CD4-positive, alpha-beta T cell (primary cell): ENCODE results near the gene UBA52. TPM values are rescaled to one million over a fixed set of nuclear protein-coding genes. Genes with fewer than 3 reads are reported as not detected.

Source experiments
- ATAC-seq: fragments of 200-7000 bp; cut with Tn5 transposase; one replicate; pipeline ENCODE4 v1.10.0; 2022; ENCODE audit warnings: mild to moderate bottlenecking; ENCODE audit not compliant: poor library complexity
- CTCF ChIA-PET: fragments of 350-600 bp; sonication (Branson Sonifier 250); formaldehyde crosslinking; loops from one replicate; lab custom pipeline; 2021; ENCODE audit warnings: antibody characterized with exemption, inconsistent platforms; lab: Charles Lee
- POLR2A ChIA-PET: fragments of 350-600 bp; sonication (Branson Sonifier 250); formaldehyde crosslinking; loops from one replicate; lab custom pipeline; 2021; ENCODE audit warnings: antibody characterized with exemption, inconsistent platforms; lab: Charles Lee
- DNase-seq, 14 experiments: peaks; one replicate each; pipeline ENCODE4 v3.0.0-alpha.2; 2013 to 2020; ENCODE audit warnings: mixed read lengths in 2 of 14
- H3K27ac ChIP-seq, 2 donors: one replicate each; pipeline versions ENCODE4 v1.5.1 to v1.7.0; 2013; ENCODE audit warnings: low read length in 2 of 2, low read depth in 1 of 2, mild to moderate bottlenecking in 1 of 2
- H3K27me3 ChIP-seq, 2 experiments: 1 replicate in 1 of 2; 2 replicates in 1 of 2; pipeline versions ENCODE4 v1.6.1 to v1.7.0; 2013; ENCODE audit warnings: low read length in 2 of 2, control low read depth in 1 of 2, mild to moderate bottlenecking in 1 of 2, moderate library complexity in 1 of 2; ENCODE audit not compliant: insufficient read depth in 2 of 2, control insufficient read depth in 1 of 2
- H3K36me3 ChIP-seq: one replicate; pipeline ENCODE4 v1.6.1; 2013; ENCODE audit warnings: low read length, control low read depth; ENCODE audit not compliant: insufficient read depth
- H3K4me1 ChIP-seq: one replicate; pipeline ENCODE4 v1.6.1; 2013; ENCODE audit warnings: low read length, control low read depth; ENCODE audit not compliant: insufficient read depth
- H3K4me3 ChIP-seq: one replicate; pipeline ENCODE4 v1.5.1; 2013; ENCODE audit warnings: mild to moderate bottlenecking, low read length, moderate library complexity
- H3K9me3 ChIP-seq, 2 experiments: 1 replicate in 1 of 2; 2 replicates in 1 of 2; pipeline versions ENCODE4 v1.6.1 to v1.7.0; 2013; ENCODE audit warnings: low read length in 2 of 2, mild to moderate bottlenecking in 2 of 2, control low read depth in 1 of 2, moderate library complexity in 1 of 2; ENCODE audit not compliant: control insufficient read depth in 1 of 2, insufficient read depth in 1 of 2
- H3K27ac Mint-ChIP-seq: one replicate; pipeline ENCODE4 v1.8.0; 2020; ENCODE audit warnings: mixed read lengths
- H3K27me3 Mint-ChIP-seq: one replicate; pipeline ENCODE4 v1.8.0; 2021; ENCODE audit warnings: mixed read lengths
- H3K36me3 Mint-ChIP-seq: one replicate; pipeline ENCODE4 v1.8.0; 2021; ENCODE audit warnings: low read depth, mixed read lengths
- H3K4me1 Mint-ChIP-seq: one replicate; pipeline ENCODE4 v1.8.0; 2021; ENCODE audit warnings: low read depth, mixed read lengths
- H3K4me3 Mint-ChIP-seq: one replicate; pipeline ENCODE4 v1.8.0; 2020; ENCODE audit warnings: mild to moderate bottlenecking, mixed read lengths
- H3K9me3 Mint-ChIP-seq: one replicate; pipeline ENCODE4 v1.8.0; 2020; ENCODE audit warnings: mixed read lengths
- intact Hi-C, 2 experiments: fragments of 100-400 bp; cut with DNase I in 1 of 2; cut with micrococcal nuclease in 1 of 2; formaldehyde crosslinking; loops; one replicate each; pipeline versions ENCODE4 v1.15.1 to v1.9.0; 2023 to 2025; cut with DNase I, micrococcal nuclease
- total RNA-seq, 174 experiments: library from RNA in 2 of 174; stranded (reverse) in 2 of 174; gene quantifications; one replicate each; pipeline ENCODE4 v1.2.3 and lab custom pipeline; 2021 to 2026
- TF ChIP-seq, protein P1 (sequence below): fragments of 200-600 bp; IDR thresholded peaks from one replicate; pipeline ENCODE4 v1.8.0; 2022; ENCODE audit warnings: antibody characterized with exemption, mild to moderate bottlenecking

Gene UBA52
- total RNA-seq, 2 experiments from 2014 or later, result 2,255 to 2,378 TPM

DNA sequence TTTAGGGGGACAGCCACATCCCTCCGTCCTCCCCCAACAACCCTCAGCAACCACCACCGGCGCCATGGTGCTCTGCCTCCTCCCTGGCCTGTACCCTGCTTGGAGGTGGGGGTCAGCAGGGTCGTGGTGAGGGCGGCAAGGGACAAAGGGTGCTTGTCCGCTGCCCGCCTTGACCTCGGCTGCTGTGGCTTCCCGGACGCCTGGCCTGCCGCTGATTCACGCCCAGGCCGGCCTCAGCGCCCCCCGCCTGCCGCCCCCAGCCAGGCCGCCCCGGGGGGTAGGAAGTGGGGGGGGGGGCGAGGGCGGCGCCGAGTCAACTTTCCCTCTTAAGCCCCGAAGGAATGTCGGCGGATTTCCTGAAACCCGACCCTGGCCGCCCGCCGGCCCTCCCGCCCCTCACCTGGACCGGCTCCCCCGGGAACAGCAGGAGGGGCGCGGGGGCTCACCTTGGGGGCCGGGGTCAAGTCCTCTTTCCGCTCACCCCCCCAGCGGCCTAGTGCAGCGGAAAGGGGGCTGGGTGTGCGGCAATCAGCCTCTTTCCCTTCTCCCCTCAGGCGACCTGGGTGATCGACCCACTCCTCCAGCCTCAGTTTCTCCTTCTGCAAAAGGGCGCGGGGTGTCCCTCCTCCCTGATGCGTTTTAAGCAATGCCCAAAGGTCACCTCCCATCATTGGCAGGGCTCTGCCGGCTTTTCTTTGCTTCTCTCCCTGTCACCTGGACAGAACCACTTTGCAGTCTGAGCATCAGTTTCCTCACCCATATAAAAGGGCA lies 39.1 kb downstream of the UBA52 start:
- H3K36me3 ChIP-seq, result no peaks in the 10 kb centered on the region
- peak overlapping the region; percentile 58 for H3K4me3 Mint-ChIP-seq
- no peak overlapping the region for H3K4me3 ChIP-seq
- peaks cover 76% of the 10 kb centered on the region for H3K27me3 Mint-ChIP-seq
- H3K9me3 ChIP-seq, result peaks cover 0 to 28% of the 10 kb centered on the region in 2 experiments
- H3K27ac ChIP-seq, result no peak overlapping the region
- H3K27me3 ChIP-seq, result peaks cover 70 to 81% of the 10 kb centered on the region in 2 experiments
- no peak for ATAC-seq
- ChIA-PET CTCF (no interaction called here), POLR2A (no interaction called here)
- no peaks in the 10 kb centered on the region for H3K36me3 Mint-ChIP-seq
- DNase-seq, result no peak
- H3K4me1 Mint-ChIP-seq, result peaks cover 30% of the 10 kb centered on the region
- intact Hi-C loops, result no loop called here
- peaks cover 43% of the 10 kb centered on the region for H3K4me1 ChIP-seq
- no peaks in the 10 kb centered on the region for H3K9me3 Mint-ChIP-seq
- no peak overlapping the region for H3K27ac Mint-ChIP-seq
- TF ChIP-seq, protein P1, sequence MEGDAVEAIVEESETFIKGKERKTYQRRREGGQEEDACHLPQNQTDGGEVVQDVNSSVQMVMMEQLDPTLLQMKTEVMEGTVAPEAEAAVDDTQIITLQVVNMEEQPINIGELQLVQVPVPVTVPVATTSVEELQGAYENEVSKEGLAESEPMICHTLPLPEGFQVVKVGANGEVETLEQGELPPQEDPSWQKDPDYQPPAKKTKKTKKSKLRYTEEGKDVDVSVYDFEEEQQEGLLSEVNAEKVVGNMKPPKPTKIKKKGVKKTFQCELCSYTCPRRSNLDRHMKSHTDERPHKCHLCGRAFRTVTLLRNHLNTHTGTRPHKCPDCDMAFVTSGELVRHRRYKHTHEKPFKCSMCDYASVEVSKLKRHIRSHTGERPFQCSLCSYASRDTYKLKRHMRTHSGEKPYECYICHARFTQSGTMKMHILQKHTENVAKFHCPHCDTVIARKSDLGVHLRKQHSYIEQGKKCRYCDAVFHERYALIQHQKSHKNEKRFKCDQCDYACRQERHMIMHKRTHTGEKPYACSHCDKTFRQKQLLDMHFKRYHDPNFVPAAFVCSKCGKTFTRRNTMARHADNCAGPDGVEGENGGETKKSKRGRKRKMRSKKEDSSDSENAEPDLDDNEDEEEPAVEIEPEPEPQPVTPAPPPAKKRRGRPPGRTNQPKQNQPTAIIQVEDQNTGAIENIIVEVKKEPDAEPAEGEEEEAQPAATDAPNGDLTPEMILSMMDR, result no peak

DNA sequence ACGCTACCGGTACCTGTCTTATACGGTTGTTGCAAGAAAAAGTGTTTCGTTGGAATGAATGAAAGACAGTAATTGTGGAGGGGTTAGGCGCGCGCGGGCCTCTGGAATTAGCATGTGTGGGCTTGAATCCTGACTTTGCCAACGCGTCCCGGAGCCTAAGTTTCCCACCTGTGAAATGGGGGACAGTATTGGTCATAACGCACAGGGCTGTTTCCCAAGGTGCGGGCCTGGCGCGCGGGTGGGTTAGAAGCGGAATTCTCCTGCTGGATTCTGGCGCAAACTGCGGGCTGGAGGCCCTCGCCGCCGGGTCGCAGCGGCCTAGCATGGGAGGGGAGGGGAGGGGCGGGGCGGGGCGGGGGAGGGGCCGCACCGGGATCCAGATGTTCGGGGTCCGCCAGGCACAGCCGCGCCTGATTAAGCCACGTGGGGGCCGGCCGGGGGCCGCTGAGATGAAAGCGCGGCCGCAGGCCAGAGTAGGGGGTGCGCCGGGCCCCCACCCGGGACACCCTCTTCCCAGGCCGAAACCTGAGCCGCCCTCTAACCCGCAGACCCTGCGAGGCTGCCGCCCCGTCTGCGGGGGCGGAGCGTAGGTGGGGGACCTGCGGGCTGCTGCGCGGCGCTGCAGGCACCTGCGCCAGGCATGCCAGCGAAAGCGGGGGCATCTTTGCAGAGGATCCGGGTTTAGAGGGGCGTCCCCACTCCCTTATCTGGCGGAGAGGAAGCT lies 39.8 kb downstream of the UBA52 start:
- Histone ChIP-seq H3K4me1 (peaks cover 43% of the 10 kb centered on the region), H3K36me3 (no peaks in the 10 kb centered on the region), H3K9me3 (peaks cover 0 to 28% of the 10 kb centered on the region in 2 experiments), H3K27me3 (peaks cover 72 to 82% of the 10 kb centered on the region in 2 experiments), H3K4me3 (peak overlapping the region; percentile 45), H3K27ac (no peak overlapping the region)
- ATAC-seq (peak; percentile 54), DNase-seq (peak in 5 of 14 experiments; percentile 22 to 61 (median 27))
- intact Hi-C loops, result no loop called here
- CTCF ChIA-PET, result no interaction called here
- H3K27me3 Mint-ChIP-seq, result peaks cover 84% of the 10 kb centered on the region
- no peaks in the 10 kb centered on the region for H3K9me3 Mint-ChIP-seq
- POLR2A ChIA-PET, result interaction anchor here (1.8 kb wide), 1 partner anchor 22 kb away, joined by 9 read pairs; the partner anchor contains the start of gene REX1BD
- peak overlapping the region; percentile 67 for H3K4me3 Mint-ChIP-seq
- H3K27ac Mint-ChIP-seq, result no peak overlapping the region
- TF ChIP-seq, protein P1, result no peak
- peaks cover 30% of the 10 kb centered on the region for H3K4me1 Mint-ChIP-seq
- H3K36me3 Mint-ChIP-seq, result no peaks in the 10 kb centered on the region

DNA sequence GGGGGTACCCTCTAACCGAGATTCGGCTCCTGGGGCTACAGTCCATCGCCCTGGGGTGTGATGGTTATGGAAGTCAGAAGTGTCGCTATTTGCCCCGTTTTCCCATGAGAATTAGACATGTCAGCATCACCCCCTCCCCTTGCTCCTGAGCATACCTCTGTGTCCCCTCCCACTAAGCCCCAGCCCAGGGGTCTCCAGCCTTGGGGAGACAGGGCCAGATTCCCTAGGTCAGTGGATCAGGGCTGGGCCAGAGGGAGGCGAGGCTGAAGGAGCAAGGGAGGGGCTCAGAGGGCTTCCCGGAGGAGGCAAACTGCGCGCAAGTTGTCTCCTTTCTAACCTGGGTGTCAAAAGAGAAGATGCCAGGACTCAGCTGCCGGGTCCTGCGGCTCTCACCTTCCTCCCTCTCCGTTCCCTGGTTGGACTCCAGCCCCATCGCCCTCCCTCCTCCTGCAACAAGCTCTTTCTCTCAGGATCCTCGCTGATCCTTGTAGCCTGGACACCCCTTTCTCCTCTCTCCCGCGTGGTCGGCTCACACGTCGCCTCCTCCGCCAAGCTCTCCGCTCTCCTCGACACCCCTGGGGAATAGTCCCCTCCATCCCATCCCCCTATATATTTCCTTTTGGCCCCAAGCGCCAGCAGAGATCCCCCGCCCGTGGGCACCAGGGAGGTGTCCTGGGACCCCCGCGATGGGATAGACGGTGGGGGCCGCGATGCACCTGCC lies 40.6 kb downstream of the UBA52 start:
- CTCF ChIA-PET, result no interaction called here
- H3K27ac Mint-ChIP-seq, result no peak overlapping the region
- ATAC-seq, result no peak

More for the DNA sequence above, 40.6 kb downstream of the UBA52 start:
- Mint-ChIP-seq H3K4me3 (peak overlapping the region; percentile 67), H3K36me3 (no peaks in the 10 kb centered on the region), H3K9me3 (no peaks in the 10 kb centered on the region), H3K4me1 (peaks cover 30% of the 10 kb centered on the region), H3K27me3 (peaks cover 91% of the 10 kb centered on the region)
- Histone ChIP-seq H3K9me3 (peaks cover 0 to 27% of the 10 kb centered on the region in 2 experiments), H3K27me3 (peaks cover 71 to 84% of the 10 kb centered on the region in 2 experiments), H3K27ac (no peak overlapping the region), H3K4me3 (peak overlapping the region; percentile 45), H3K4me1 (peaks cover 39% of the 10 kb centered on the region), H3K36me3 (no peaks in the 10 kb centered on the region)
- intact Hi-C loops, result no loop called here
- POLR2A ChIA-PET, result interaction anchor here (0.7 to 1.8 kb wide), 3 partner anchors 23 to 219 kb away, joined by 3 to 9 read pairs (median 3); partner anchors contain the start of genes REX1BD and UBA52
- DNase-seq, result no peak
- TF ChIP-seq, protein P1, result no peak
